ENCODE results near the gene FHOD1. TPM values are rescaled to one million over a fixed set of nuclear protein-coding genes. Genes with fewer than 3 reads are reported as not detected.

The FHOD1 gene
- total and polyA plus RNA-seq, 2 of the 13 experiments (the other 11 are each of a cell fraction or from before 2014, with no cell fraction given), result 20.0 to 20.8 TPM

GRCh38 chr16:67247192-67248072, at the start of gene FHOD1 (continued):
- TF ChIP-seq ZNF501 (CRISPR knock-in tag; IDR thresholded peaks at IDR 0.05), result peak; percentile 86
- TF ChIP-seq PLSCR1 (CRISPR knock-in tag; IDR thresholded peaks at IDR 0.05; ENCODE audit: borderline replicate concordance), result no peak
- TF ChIP-seq ZSCAN29 (CRISPR knock-in tag; conservative IDR thresholded peaks at IDR 0.05), result 0 out of 2 replicates have a peak, but pooled peaks have one; percentile 76
- TF ChIP-seq BORCS8-MEF2B (CRISPR knock-in tag; IDR thresholded peaks at IDR 0.05), result peak; percentile 92
- TF ChIP-seq DNMT1 (CRISPR knock-in tag; IDR thresholded peaks at IDR 0.05), result no peak
- TF ChIP-seq ZFP91 (CRISPR knock-in tag; IDR thresholded peaks at IDR 0.05; ENCODE audit: borderline replicate concordance), result peak; percentile 62; the same call in 1 of the 2 replicates
- no peak for TF ChIP-seq SSRP1 (CRISPR knock-in tag; IDR thresholded peaks at IDR 0.05)
- no peak for TF ChIP-seq ZBTB40 (IDR thresholded peaks at IDR 0.05)
- TF ChIP-seq ZBTB40 (CRISPR knock-in tag; IDR thresholded peaks at IDR 0.05), result peak; percentile 43; the same call in 1 of the 2 replicates
- TF ChIP-seq TERF1 (CRISPR knock-in tag; IDR thresholded peaks at IDR 0.05), result no peak
- no peak for TF ChIP-seq GABPA (IDR thresholded peaks at IDR 0.05; ENCODE audit: low read depth, low read length)
- no peak for TF ChIP-seq GABPA (CRISPR knock-in tag; IDR thresholded peaks at IDR 0.05; ENCODE audit: low read depth)
- no peak for TF ChIP-seq ZFP1 (CRISPR knock-in tag; IDR thresholded peaks at IDR 0.05)
- TF ChIP-seq ZNF709 (CRISPR knock-in tag; IDR thresholded peaks at IDR 0.05), result peak; percentile 43
- TF ChIP-seq SYNCRIP (IDR thresholded peaks at IDR 0.05; ENCODE audit: insufficient read depth, low read depth, low read length), result no peak
